Liver (tissue), 3 donors: ENCODE measurements around the gene BRD4.

Experiments
- ATF3 ChIP-seq: IDR thresholded peaks from 2 replicates; pipeline ENCODE4 v1.6.1; 2016; ENCODE audit warnings: antibody characterized with exemption
- CTCF ChIP-seq: fragments of 150-350 bp; IDR thresholded peaks from 2 replicates; pipeline ENCODE4 v1.5.1; 2017; ENCODE audit warnings: improper control_type of control experiment, low read depth, low read length; ENCODE audit not compliant: missing input control
- EGR1 ChIP-seq, 2 donors: IDR thresholded peaks; 2 replicates each; pipeline ENCODE4 v1.6.1; 2016 to 2018; ENCODE audit warnings: antibody characterized with exemption in 2 of 2, low read depth in 2 of 2
- FOXA1 ChIP-seq: IDR thresholded peaks from 2 replicates; pipeline ENCODE4 v1.6.1; 2016; ENCODE audit warnings: antibody characterized with exemption
- GABPA ChIP-seq, 2 donors: IDR thresholded peaks in 1 of 2; conservative IDR thresholded peaks in 1 of 2; 2 replicates each; pipeline ENCODE4 v1.6.1; 2016; ENCODE audit warnings: antibody characterized with exemption in 2 of 2, mild to moderate bottlenecking in 1 of 2, moderate library complexity in 1 of 2
- JUND ChIP-seq, 2 donors: IDR thresholded peaks; 2 replicates each; pipeline ENCODE4 v1.6.1; 2016; ENCODE audit warnings: antibody characterized with exemption in 2 of 2
- RAD21 ChIP-seq, 2 donors: IDR thresholded peaks; 2 replicates each; pipeline ENCODE4 v1.6.1; 2016; ENCODE audit warnings: antibody characterized with exemption in 2 of 2, mild to moderate bottlenecking in 2 of 2
- RXRA ChIP-seq, 2 donors: IDR thresholded peaks; 2 replicates each; pipeline ENCODE4 v1.6.1; 2017 to 2018; ENCODE audit warnings: antibody characterized with exemption in 2 of 2, mild to moderate bottlenecking in 1 of 2
- TAF1 ChIP-seq: conservative IDR thresholded peaks from 2 replicates; pipeline ENCODE4 v1.6.1; 2016; ENCODE audit warnings: antibody characterized with exemption, mild to moderate bottlenecking
- YY1 ChIP-seq: IDR thresholded peaks from 2 replicates; pipeline ENCODE4 v1.6.1; 2016; ENCODE audit warnings: antibody characterized with exemption, mild to moderate bottlenecking
- TF ChIP-seq, protein P1 (sequence below): IDR thresholded peaks from 2 replicates; pipeline ENCODE4 v1.6.1; 2016; ENCODE audit warnings: antibody characterized with exemption, mild to moderate bottlenecking
- donor health status: healthy.
- donor health status: healthy.

DNA sequence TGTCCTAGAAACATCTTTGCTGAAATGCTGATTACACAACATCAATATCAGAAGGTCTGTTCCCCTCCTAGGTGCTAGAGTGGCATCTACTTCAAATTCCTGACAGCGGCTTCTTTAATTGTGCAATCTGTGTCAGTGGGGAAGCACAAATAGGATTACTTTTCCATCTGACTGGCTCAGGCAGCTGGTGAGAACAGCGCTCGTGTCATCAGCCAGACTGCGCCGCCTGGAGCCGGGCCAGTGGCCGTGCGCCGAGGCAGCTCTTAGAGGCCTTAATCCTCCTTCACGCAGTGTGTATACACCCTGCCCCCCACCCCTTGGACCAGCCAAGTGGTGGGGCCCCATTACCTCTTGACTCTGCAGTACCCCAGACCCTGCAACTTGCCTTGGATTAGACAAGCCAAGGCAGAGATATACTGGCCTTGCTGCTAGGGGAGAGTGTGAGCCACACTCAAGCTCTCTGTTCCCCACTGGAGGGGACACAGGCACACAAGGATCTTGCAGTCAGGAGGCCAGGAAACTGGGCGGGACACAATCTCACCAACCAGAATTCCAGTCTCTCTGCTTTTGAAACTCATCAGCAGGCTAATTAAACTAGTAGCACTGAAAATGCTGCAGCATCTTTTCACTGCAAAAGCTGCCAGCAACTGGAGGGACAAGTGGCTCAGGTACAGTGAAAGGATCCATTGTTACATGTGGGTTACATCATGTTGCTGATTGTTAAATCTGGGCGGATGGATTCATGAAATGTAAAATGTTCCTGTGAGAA lies 51.2 kb downstream of the BRD4 start:
- TF ChIP-seq CTCF (no peak), ATF3 (no peak), RXRA (IDR thresholded peaks at IDR 0.05) (peak; percentile 48 to 68), JUND (IDR thresholded peaks at IDR 0.05) (no peak), YY1 (peak; percentile 36), EGR1 (IDR thresholded peaks at IDR 0.05; ENCODE audit: low read depth in 2 of 2) (no peak), RAD21 (IDR thresholded peaks at IDR 0.05) (peak; percentile 48 to 60), TAF1 (no peak), GABPA (IDR thresholded peaks at IDR 0.05 in 1 of 2, conservative IDR thresholded peaks at IDR 0.05 in 1 of 2) (no peak), FOXA1 (no peak)
- TF ChIP-seq, protein P1, sequence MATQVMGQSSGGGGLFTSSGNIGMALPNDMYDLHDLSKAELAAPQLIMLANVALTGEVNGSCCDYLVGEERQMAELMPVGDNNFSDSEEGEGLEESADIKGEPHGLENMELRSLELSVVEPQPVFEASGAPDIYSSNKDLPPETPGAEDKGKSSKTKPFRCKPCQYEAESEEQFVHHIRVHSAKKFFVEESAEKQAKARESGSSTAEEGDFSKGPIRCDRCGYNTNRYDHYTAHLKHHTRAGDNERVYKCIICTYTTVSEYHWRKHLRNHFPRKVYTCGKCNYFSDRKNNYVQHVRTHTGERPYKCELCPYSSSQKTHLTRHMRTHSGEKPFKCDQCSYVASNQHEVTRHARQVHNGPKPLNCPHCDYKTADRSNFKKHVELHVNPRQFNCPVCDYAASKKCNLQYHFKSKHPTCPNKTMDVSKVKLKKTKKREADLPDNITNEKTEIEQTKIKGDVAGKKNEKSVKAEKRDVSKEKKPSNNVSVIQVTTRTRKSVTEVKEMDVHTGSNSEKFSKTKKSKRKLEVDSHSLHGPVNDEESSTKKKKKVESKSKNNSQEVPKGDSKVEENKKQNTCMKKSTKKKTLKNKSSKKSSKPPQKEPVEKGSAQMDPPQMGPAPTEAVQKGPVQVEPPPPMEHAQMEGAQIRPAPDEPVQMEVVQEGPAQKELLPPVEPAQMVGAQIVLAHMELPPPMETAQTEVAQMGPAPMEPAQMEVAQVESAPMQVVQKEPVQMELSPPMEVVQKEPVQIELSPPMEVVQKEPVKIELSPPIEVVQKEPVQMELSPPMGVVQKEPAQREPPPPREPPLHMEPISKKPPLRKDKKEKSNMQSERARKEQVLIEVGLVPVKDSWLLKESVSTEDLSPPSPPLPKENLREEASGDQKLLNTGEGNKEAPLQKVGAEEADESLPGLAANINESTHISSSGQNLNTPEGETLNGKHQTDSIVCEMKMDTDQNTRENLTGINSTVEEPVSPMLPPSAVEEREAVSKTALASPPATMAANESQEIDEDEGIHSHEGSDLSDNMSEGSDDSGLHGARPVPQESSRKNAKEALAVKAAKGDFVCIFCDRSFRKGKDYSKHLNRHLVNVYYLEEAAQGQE: peak; percentile 17
